GM21825 (cell line): Measurements from ENCODE around the gene MAD1L1.

ENCODE experiments used
- ATAC-seq: cut with Tn5 transposase; IDR thresholded peaks from one replicate; pipeline ENCODE4 v1.9.1; 2021; ENCODE audit warnings: mild to moderate bottlenecking, moderate library complexity; ENCODE audit not compliant: unreplicated experiment

Gene MAD1L1

DNA sequence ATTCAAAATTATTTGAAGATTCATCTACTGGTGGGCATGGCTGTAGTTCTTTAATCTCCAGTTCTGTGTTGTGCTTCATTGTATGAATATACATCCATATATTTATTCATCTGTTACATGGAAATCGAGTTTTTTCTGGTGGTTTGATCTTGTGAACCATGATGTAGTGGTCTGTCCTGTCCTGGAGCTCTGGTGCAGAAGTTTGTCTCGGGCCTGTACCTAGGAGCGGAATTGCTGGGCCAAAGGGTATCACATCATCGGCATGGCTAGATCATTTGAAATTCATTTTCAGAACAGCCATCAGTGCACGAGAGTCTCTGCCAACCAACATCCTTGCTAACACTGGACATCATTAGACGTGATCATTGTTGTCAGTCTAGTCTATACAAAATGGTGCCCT is 455.6 kb downstream of the MAD1L1 start:
- no peak for ATAC-seq

GRCh38 chr7:1775389-1775788 is 457.4 kb downstream of the MAD1L1 start:
- ATAC-seq, result no peak

DNA sequence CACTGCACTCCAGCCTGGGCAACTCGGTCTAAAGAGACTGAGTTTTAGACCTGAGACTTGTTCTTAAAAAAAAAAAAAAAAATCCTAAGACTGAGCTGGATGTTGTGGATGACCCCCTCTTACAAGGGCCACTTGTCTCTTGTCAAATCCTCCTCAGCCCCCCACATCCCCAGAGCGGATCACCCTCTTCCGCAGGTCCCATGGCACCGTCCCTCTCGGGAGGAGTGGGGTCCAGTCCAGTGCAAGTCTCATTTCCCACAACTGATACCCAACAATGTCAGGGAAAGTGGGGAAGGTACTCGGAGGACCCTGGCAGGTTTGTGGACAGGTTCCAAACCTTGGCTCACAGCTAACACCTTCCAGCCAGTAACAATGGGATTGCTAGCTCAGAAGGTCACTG is 462.4 kb downstream of the MAD1L1 start:
- no peak for ATAC-seq

DNA sequence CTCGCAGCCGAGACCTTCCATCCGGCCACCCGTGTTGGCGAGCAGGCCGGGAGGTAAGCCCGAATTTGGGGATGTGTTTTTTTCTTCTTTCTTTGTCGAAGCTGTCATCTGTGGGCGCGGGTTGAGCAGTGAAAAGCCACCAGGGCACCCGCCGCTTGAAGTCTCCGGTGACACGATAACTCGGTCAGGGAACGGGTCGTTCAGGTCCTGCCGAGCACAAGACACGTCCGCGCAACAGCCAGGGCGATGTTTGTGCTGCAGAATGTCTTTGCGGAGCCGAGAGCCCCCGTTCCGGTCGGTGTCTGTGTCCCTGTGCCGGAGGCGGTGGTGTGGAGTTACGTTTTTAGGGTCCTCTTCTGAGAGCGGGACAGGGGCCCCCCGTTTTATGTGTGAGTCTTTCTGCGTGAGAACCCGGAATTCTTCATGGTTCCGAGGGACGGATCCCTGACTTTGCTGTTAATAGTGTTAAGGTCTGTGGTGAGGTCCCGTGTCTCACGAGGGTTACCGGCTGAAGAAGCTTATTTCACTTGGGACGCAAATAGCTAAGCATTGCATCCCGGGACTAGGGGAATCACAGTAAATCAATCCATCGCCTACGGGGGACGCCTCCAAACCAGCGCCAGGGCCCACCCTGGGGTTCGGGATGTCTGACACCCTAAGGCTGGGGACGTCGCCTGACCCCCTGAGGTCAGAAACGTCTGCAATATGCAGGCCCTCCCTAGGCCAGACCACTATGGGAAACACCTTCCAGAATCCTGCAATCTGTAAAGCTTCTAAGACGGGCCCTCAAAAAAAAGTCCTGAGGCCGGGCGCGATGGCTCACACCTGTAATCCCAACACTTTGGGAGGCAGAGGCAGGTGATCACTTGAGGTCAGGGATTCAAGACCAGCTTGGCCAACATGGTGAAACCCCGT is 463.2 kb downstream of the MAD1L1 start:
- no peak for ATAC-seq

DNA sequence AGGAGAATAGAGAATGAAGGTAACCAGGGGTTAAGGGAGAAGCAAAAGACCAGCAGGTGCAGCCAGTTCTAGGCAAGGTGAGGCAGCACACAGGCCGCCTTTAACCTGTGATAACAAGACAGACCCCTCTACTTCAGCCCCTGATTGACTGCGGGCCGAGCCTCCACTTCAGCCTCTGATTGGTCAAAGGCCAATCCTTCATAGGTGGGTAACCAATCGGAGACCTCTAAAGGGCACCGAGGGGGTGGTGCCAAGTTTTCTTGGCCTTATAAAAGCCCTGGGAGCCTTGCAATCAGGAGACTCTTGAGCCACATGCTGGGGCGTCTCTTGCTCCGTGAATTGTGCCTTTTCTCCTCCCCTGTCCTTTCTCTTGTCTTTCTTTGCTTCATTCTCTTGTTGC is 463.9 kb downstream of the MAD1L1 start:
- no peak for ATAC-seq

- ATAC-seq, result no peak
These were observed 465.2 kb downstream of the MAD1L1 start for GRCh38 chr7:1767524-1767923.
